GM12873 (cell line): ENCODE results near the gene UGT2B11.

ENCODE experiments used
- TF ChIP-seq, protein P1 (sequence below): IDR thresholded peaks from 2 replicates; pipeline ENCODE4 v1.5.1; 2012; ENCODE audit warnings: low read depth, mild to moderate bottlenecking, moderate library complexity, low read length, control low read depth; ENCODE audit not compliant: insufficient read depth; ENCODE audit errors: missing control alignments

Gene UGT2B11

GRCh38 chr4:69214716-69215115 lies at the start of gene UGT2B11:
Gene UGT2B11 (minus strand): TSS chr4:69214748. CDS start chr4:69214722, 26 bp downstream.
- TF ChIP-seq, protein P1, sequence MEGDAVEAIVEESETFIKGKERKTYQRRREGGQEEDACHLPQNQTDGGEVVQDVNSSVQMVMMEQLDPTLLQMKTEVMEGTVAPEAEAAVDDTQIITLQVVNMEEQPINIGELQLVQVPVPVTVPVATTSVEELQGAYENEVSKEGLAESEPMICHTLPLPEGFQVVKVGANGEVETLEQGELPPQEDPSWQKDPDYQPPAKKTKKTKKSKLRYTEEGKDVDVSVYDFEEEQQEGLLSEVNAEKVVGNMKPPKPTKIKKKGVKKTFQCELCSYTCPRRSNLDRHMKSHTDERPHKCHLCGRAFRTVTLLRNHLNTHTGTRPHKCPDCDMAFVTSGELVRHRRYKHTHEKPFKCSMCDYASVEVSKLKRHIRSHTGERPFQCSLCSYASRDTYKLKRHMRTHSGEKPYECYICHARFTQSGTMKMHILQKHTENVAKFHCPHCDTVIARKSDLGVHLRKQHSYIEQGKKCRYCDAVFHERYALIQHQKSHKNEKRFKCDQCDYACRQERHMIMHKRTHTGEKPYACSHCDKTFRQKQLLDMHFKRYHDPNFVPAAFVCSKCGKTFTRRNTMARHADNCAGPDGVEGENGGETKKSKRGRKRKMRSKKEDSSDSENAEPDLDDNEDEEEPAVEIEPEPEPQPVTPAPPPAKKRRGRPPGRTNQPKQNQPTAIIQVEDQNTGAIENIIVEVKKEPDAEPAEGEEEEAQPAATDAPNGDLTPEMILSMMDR = no peak

- TF ChIP-seq, protein P1 = no peak
These were observed 25.1 kb upstream of the UGT2B11 start for GRCh38 chr4:69239557-69240168.

- TF ChIP-seq, protein P1 = no peak
These were observed 24.5 kb upstream of the UGT2B11 start for GRCh38 chr4:69239092-69239491.

- TF ChIP-seq, protein P1 = no peak
These were observed 10.3 kb upstream of the UGT2B11 start for GRCh38 chr4:69224891-69225290.

- TF ChIP-seq, protein P1 = no peak
These were observed 3.6 kb downstream of the UGT2B11 start for GRCh38 chr4:69210911-69211310.

DNA sequence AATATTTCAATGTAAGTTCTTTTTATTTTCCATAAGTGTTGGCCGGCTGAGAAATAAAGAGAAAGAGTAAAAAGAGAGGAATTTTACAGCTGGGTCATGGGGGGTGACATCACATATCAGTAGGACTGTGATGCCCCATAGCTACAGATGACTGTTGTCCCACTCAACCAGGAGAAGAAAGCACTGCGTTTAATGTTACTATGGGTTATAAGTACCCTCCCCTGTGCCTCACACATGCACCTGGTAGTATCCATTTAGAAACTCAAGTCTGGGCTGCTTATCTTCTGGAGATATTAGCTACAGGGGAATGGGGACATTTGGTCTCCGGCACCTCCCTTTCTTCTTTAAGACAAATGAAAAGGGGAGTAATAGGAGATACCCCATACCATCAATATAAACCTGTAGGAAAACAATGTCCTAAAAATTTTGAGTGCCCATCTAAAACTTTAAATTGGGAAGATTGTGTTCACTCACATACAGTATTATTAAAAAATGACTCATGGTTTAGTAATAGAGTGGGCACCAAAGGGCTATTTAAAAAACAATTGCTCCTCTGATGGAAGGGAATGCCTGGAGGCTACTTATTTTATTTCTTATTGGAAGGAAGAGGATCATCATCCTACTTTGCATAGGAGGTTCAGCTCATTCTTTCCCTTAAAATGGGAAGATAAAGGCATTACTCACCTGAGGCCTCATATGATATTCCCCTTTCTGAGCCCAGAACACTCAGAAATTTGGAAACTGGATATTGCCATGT lies 18.2 kb downstream of the UGT2B11 start:
- TF ChIP-seq, protein P1 = no peak

DNA sequence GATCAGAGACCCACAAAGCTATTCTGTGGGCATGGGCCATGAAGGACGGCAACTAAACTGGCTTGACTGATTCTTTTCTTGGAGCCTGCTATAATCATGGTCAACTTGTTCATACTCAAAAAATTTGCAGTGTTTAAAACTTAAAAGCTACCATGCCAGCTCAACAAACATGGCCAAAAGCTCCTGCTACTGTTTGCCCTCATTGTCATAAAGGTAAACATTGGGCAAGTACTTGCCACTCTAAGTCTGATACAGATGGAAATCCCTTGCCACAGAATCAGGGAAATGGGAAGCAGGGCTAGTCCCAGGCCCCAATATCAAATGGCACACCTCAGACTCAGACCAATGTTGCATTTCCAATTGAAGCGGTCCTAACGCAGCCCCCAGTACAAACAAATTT lies 20.4 kb downstream of the UGT2B11 start:
- TF ChIP-seq, protein P1 = no peak
